ENCODE data around the gene BMP2K.
A peak's percentile ranks its signal among the peaks of the same experiment; 100 is the strongest.

The BMP2K gene

GRCh38 chr4:78770091-78770642, 6.0 kb upstream of the BMP2K start:
- H3K4me3 ChIP-seq (ENCODE audit: low read depth, low read length) = no peak overlapping the region
- TF ChIP-seq CTCF (IDR thresholded peaks at IDR 0.05; ENCODE audit: low read depth, low read length) = no peak

GRCh38 chr4:78772526-78773091, 3.5 kb upstream of the BMP2K start:
- H3K4me3 ChIP-seq (ENCODE audit: low read depth, low read length) = no peak overlapping the region
- TF ChIP-seq CTCF (IDR thresholded peaks at IDR 0.05; ENCODE audit: low read depth, low read length) = no peak

- no peak for TF ChIP-seq CTCF (IDR thresholded peaks at IDR 0.05; ENCODE audit: low read depth, low read length)
- no peak overlapping the region for H3K4me3 ChIP-seq (ENCODE audit: low read depth, low read length)
Observed at GRCh38 chr4:78774417-78774816, 1.7 kb upstream of the BMP2K start.

GRCh38 chr4:78775303-78776078, 659 bp upstream of the BMP2K start:
- H3K4me3 ChIP-seq (ENCODE audit: low read depth, low read length) = peak overlapping the region; percentile 86
- TF ChIP-seq CTCF (IDR thresholded peaks at IDR 0.05; ENCODE audit: low read depth, low read length) = no peak

GRCh38 chr4:78776729-78777575, 802 bp downstream of the BMP2K start:
- no peak for TF ChIP-seq CTCF (IDR thresholded peaks at IDR 0.05; ENCODE audit: low read depth, low read length)

GRCh38 chr4:78777576-78777940, 1.4 kb downstream of the BMP2K start:
- TF ChIP-seq CTCF (IDR thresholded peaks at IDR 0.05; ENCODE audit: low read depth, low read length) = no peak
- peak overlapping the region; percentile 86 for H3K4me3 ChIP-seq (ENCODE audit: low read depth, low read length)

More at GRCh38 chr4:78776729-78777575, 802 bp downstream of the BMP2K start:
- peak overlapping the region; percentile 86 for H3K4me3 ChIP-seq (ENCODE audit: low read depth, low read length)
